LHCN-M2 (cell line): ENCODE data around the gene HBD. TPM values are rescaled to one million over a fixed set of nuclear protein-coding genes. Genes with fewer than 3 reads are reported as not detected.
A peak's percentile ranks its signal among the peaks of the same experiment; 100 is the strongest.

Source experiments
- DNase-seq: peaks from one replicate; pipeline ENCODE4 v3.0.0-alpha.2; 2012; ENCODE audit warnings: low read depth
- total RNA-seq: library from RNA; depleted of rRNA; stranded (reverse); fragments of >200 nt; gene quantifications from 2 replicates; pipeline ENCODE4 v1.2.3, GENCODE V29; 2014

Gene HBD
- total RNA-seq, 1 experiment from 2014 or later, result not detected

DNA sequence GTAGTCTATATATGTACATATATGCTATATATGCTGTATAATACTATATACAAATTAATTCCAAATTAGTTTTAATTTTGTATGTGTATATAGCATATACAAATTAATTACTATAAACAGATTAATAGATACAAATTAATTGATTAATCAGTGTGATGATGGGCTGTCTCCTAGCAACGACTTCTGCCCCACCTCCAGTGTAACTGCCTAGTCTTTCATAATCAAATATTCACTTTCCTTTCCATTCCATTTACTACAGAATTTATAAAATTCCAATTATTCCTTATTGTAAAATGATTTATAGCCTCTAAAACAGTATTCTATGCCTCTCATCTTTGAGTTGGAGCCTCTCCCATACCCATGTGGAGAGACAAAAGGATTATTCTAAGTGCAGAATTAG lies 976 bp downstream of the HBD start:
- no peak for DNase-seq

DNA sequence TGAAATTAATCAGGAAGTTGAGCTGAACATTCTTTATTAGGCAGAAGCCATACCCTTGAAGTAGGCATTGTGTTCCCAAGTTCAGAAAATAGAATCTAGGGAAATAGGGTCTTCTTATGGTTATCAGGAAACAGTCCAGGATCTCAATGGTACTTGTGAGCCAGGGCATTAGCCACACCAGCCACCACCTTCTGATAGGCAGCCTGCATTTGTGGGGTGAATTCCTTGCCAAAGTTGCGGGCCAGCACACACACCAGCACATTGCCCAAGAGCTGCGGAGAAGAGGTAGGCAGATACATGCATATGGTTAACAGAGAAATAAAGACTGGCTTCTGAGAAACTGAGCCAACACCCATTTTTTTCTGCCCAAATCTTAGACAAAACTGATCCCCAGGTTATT lies 1.5 kb downstream of the HBD start:
- DNase-seq, result no peak

DNA sequence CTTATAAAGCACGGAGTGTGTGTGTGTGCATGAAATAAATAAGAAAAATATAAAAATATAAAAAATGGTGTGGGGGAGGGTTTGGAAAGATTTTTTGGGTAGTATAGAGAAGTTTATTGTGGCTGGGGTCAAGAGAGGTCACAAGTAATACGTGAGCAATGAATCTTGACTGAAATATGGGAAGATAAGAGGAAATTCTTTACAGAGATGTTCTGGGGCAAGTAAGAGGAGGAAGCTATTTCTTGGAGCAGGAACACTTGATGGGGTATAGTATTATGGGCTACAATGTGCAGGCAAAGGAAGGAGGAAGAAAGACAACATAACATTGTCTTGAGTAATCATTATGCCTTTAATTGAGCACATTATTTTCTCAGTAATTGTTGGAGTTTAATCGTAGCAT lies 2.1 kb downstream of the HBD start:
- no peak for DNase-seq

- DNase-seq, result no peak
These were observed 3.2 kb downstream of the HBD start for GRCh38 chr11:5231111-5231510.

DNA sequence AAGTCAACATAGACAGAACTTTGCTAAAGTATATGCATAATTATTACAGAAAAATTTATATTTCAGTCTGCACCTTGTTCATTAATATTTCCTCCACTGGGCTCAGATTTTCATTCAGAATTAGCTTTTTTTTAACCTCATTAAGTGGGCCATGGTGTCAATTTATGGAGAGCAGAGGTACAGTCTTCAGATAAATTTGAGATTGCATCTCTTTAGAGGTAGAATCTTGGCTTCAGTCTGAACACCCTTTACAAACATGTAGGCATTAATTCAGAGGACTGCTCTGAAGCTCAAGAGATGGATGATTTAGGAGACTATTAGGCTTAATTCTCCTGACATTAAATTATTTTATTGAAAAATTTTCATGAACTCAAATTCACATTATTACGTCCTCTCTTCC lies 4.0 kb downstream of the HBD start:
- DNase-seq, result no peak

DNA sequence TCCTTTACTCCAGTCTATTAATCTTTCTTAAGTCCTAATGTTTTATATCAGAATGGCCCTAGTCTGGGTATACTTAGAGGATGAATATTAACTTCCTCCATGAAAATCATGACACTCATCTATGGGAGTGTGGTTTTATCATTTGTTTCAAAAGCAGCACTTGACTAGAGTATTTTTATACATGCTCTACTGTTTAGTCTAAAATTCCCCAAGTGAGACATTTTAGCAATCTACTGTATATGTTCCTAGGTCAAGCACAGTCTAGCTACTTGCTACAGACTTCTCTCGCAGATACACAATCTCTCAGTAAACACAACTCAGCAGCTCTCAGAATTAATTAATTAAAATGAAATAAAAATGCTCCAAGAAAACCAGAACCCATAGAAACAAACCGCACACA lies 4.5 kb downstream of the HBD start:
- no peak for DNase-seq

DNA sequence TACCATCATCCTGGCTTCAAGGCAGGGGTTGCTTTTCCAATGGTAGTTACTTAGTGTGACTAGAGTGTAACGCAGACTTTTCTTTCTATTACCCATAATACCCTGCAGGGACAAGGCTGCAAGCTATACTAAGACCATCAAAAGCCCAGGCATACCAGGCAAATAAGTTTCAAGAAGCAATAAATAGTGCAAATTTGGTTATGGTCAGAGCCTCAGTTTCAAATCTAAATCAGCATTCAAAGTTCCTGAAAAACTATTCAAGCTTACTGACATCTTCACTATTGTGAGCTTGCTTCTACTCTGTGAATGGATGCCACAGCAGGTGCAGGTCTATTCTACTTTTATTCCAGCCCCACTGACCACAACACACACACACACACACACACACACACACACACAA lies 4.9 kb downstream of the HBD start:
- no peak for DNase-seq

- DNase-seq, result no peak
These were observed 6.2 kb downstream of the HBD start for GRCh38 chr11:5228124-5228523.

GRCh38 chr11:5227681-5228080 lies 6.6 kb downstream of the HBD start:
- no peak for DNase-seq

DNA sequence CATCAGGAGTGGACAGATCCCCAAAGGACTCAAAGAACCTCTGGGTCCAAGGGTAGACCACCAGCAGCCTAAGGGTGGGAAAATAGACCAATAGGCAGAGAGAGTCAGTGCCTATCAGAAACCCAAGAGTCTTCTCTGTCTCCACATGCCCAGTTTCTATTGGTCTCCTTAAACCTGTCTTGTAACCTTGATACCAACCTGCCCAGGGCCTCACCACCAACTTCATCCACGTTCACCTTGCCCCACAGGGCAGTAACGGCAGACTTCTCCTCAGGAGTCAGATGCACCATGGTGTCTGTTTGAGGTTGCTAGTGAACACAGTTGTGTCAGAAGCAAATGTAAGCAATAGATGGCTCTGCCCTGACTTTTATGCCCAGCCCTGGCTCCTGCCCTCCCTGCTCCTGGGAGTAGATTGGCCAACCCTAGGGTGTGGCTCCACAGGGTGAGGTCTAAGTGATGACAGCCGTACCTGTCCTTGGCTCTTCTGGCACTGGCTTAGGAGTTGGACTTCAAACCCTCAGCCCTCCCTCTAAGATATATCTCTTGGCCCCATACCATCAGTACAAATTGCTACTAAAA lies 7.5 kb downstream of the HBD start, which contains the start of gene HBB:
Gene HBB, minus strand, starts transcription at position 340 of the 579 bp plus-strand sequence. Its CDS starts 50 bp downstream, at position 290.
- no peak for DNase-seq

DNA sequence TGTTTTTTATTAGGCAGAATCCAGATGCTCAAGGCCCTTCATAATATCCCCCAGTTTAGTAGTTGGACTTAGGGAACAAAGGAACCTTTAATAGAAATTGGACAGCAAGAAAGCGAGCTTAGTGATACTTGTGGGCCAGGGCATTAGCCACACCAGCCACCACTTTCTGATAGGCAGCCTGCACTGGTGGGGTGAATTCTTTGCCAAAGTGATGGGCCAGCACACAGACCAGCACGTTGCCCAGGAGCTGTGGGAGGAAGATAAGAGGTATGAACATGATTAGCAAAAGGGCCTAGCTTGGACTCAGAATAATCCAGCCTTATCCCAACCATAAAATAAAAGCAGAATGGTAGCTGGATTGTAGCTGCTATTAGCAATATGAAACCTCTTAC lies 8.8 kb downstream of the HBD start:
- DNase-seq, result no peak

- no peak for DNase-seq
These were observed 9.5 kb downstream of the HBD start for GRCh38 chr11:5224538-5225479.

- no peak for DNase-seq
These were observed 10.6 kb downstream of the HBD start for GRCh38 chr11:5223686-5224085.

GRCh38 chr11:5223146-5223545 lies 11.1 kb downstream of the HBD start:
- DNase-seq, result no peak

- DNase-seq, result no peak
These were observed 23.9 kb downstream of the HBD start for GRCh38 chr11:5210376-5210885.

DNA sequence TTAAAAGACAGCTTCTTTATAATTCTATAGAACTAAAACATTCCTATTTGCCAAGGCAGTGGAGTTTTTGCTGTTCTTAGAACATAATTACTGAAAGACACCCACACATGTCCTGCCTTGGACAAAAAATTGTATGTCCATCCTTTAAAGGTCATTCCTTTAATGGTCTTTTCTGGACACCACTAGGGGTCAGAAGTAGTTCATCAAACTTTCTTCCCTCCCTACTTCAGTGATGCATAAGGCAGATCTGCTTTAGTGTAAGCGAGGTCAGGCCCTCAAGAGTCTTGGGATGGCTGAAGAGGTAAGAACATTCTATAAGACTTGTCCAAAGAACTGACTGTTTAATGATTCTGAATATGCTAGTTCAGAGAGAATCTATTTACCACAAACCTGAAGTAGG lies 29.5 kb downstream of the HBD start:
- peak; percentile 63 for DNase-seq

DNA sequence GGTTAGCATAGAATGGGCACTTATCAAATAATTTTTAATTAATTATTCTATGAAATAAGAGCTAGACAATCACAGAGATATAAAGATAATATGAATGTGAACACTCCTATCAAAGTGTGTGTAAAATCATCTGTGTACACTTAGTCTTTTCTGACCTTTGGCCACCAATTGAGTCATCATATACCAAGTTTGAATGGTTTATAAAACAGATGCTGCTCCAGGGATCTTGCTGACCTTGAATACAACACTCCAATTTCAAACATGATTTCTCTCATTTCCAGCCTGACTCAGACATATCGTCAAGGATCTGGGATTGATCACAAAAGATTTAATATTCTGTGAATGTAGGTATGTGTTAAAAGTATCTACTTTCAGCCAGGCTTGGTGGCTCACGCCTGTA lies 30.9 kb downstream of the HBD start:
- DNase-seq, result no peak

GRCh38 chr11:5200582-5200981 lies 33.7 kb downstream of the HBD start, which contains the start of gene OR51V1:
Gene OR51V1 (minus strand): TSS chr11:5200682. CDS start chr11:5200682, 0 bp downstream.
- no peak for DNase-seq

DNA sequence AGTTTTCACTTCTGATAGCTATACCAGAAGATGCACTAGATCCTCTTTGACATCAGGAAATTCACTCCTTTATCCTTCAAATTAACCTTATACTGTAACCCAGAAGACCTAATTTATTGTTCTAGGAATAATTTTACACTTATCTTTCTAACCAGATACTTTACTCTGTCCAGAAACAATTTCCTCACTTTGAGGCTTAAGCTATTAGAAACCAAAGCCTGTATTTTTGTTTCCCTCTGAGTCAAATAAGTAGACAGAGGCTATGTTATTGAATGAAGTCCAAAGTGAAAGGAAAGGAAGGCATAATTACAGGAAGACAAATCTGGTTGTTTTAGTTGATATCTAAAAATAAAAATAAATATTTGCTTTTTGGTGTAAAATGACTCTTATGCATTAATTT lies 36.0 kb downstream of the HBD start:
- no peak for DNase-seq

DNA sequence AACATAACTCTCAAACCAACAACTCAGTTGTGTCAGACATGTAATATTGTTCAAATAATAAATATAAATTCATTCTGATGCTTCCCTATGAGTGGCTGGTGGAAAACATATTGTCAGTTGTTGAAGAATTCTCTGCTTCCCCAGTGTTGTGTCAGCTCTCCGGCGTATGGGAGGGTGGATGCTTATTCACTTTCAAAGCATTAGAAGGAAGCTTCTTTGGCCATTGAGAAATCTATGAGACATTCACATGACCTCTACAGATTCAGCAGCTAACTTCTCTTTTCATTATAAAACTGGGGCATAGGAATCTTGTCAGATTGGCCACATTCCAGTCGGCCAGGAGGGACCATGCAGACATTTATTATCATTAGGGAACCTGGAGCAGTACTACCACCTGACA lies 36.7 kb downstream of the HBD start:
- DNase-seq, result no peak

DNA sequence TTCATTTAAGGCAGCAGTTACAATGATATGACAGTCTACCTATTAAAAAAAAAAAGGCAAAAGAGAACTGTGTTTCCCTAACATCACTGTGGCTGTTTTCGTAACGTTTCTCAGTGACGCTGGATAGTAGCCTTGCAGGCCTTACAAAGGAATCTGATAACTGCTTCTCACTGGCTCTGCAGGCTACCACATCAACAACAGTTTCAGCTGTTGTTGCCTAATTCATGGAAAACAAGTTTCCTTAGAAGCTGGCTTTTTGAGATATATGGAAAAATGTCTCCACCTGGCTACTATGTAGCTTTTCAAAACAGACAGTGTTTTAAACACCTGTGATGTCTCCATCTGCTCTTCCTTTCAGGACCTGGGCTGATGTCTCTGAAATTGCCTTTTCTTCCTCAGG lies 37.6 kb downstream of the HBD start:
- DNase-seq, result no peak

GRCh38 chr11:5196067-5196466 lies 38.2 kb downstream of the HBD start:
- DNase-seq, result no peak

DNA sequence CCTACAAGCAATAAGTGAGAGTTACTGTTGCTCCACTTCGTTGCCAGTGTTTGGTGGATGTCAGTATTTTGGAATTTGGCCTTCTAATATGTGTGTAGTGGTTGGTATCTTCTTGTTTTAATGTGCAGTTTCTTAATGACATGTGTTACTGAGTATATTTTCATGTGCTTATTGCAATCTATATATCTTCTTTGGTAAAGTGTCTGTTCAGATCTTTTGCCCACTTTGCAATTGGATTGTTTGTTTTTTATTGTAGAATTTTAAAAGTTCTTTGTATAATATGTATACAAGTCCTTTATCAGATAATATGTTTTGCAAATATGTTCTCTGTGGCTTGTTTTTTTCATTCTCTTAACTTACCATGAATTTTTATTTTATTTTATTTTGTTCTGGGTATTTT lies 41.5 kb downstream of the HBD start:
- no peak for DNase-seq
